Calu3 (cell line): Measurements from ENCODE around the gene NOS1. TPM values are rescaled to one million over a fixed set of nuclear protein-coding genes. Genes with fewer than 3 reads are reported as not detected.

ENCODE experiments used
- BruUV-seq: library from RNA; stranded (reverse); fragments of 400-500 nt; replicated peaks from 2 replicates; lab custom pipeline; 2021; lab: Mats Ljungman, UMichigan
- CTCF ChIA-PET: fragments of 300-600 bp; sonication (Branson Sonifier 250); formaldehyde crosslinking; loops from one replicate; lab custom pipeline; 2022; ENCODE audit warnings: antibody characterized with exemption; lab: Charles Lee
- DNase-seq: peaks from one replicate; pipeline ENCODE4 v3.0.0; 2022
- H3K27ac Mint-ChIP-seq: one replicate; pipeline ENCODE4 v1.8.0; 2022; ENCODE audit warnings: mixed read lengths; ENCODE audit not compliant: unreplicated experiment
- H3K27me3 Mint-ChIP-seq: one replicate; pipeline ENCODE4 v1.8.0; 2022; ENCODE audit warnings: mixed read lengths; ENCODE audit not compliant: unreplicated experiment
- H3K36me3 Mint-ChIP-seq: one replicate; pipeline ENCODE4 v1.8.0; 2022; ENCODE audit warnings: mild to moderate bottlenecking, moderate library complexity, mixed read lengths; ENCODE audit not compliant: insufficient read depth, unreplicated experiment
- H3K4me1 Mint-ChIP-seq: one replicate; pipeline ENCODE4 v1.8.0; 2022; ENCODE audit warnings: mild to moderate bottlenecking, low read depth, mixed read lengths; ENCODE audit not compliant: unreplicated experiment
- H3K4me3 Mint-ChIP-seq: one replicate; pipeline ENCODE4 v1.8.0; 2022; ENCODE audit warnings: mild to moderate bottlenecking, low read depth, moderate library complexity, mixed read lengths; ENCODE audit not compliant: unreplicated experiment
- H3K9me3 Mint-ChIP-seq: one replicate; pipeline ENCODE4 v1.8.0; 2022; ENCODE audit warnings: low read depth, mixed read lengths; ENCODE audit not compliant: unreplicated experiment
- intact Hi-C: fragments of 100-400 bp; cut with micrococcal nuclease; formaldehyde crosslinking; loops from one replicate; pipeline ENCODE4 v1.10.0; 2022; ENCODE audit not compliant: unreplicated experiment
- total RNA-seq: library from RNA; stranded (reverse); gene quantifications from 2 replicates; pipeline ENCODE4 v1.2.3, GENCODE V29; 2022
- TF ChIP-seq, protein P1 (sequence below): fragments of 200-600 bp; IDR thresholded peaks from one replicate; pipeline ENCODE4 v1.8.0; 2022; ENCODE audit warnings: antibody characterized with exemption; ENCODE audit not compliant: unreplicated experiment

Gene NOS1
- total RNA-seq, 1 experiment from 2014 or later, result not detected

DNA sequence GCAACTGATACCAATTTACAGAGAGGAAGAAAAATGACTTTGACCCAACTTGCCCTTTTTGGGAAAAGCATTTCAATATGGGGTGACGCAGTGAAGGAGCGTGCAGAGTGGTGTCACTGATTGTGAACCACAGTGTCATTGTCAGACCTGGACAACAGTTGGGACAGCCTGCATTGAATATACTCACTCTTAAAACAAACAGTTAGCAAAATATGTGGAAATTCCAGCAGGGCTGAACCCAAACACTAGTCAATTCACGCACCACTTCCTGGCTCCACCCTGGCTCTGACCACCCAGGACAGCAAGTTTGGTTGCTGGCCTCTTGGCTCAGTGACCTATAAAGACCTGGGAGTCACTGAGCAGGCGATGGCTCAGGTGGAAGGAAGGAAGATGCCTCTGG, 61.3 kb downstream of the NOS1 start:
- Mint-ChIP-seq H3K36me3 (no peaks in the 10 kb centered on the region), H3K4me1 (peaks cover 8% of the 10 kb centered on the region), H3K9me3 (no peaks in the 10 kb centered on the region), H3K27me3 (peaks cover 29% of the 10 kb centered on the region), H3K4me3 (no peak overlapping the region), H3K27ac (no peak overlapping the region)
- TF ChIP-seq, protein P1, sequence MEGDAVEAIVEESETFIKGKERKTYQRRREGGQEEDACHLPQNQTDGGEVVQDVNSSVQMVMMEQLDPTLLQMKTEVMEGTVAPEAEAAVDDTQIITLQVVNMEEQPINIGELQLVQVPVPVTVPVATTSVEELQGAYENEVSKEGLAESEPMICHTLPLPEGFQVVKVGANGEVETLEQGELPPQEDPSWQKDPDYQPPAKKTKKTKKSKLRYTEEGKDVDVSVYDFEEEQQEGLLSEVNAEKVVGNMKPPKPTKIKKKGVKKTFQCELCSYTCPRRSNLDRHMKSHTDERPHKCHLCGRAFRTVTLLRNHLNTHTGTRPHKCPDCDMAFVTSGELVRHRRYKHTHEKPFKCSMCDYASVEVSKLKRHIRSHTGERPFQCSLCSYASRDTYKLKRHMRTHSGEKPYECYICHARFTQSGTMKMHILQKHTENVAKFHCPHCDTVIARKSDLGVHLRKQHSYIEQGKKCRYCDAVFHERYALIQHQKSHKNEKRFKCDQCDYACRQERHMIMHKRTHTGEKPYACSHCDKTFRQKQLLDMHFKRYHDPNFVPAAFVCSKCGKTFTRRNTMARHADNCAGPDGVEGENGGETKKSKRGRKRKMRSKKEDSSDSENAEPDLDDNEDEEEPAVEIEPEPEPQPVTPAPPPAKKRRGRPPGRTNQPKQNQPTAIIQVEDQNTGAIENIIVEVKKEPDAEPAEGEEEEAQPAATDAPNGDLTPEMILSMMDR, result no peak
- BruUV-seq, result no TSS peak
- intact Hi-C loops, result no loop called here
- DNase-seq, result no peak
- CTCF ChIA-PET, result interaction anchor here (0.5 to 0.6 kb wide), 2 partner anchors 133 to 525 kb away, joined by 3 read pairs; no protein-coding TSS in a partner anchor

DNA sequence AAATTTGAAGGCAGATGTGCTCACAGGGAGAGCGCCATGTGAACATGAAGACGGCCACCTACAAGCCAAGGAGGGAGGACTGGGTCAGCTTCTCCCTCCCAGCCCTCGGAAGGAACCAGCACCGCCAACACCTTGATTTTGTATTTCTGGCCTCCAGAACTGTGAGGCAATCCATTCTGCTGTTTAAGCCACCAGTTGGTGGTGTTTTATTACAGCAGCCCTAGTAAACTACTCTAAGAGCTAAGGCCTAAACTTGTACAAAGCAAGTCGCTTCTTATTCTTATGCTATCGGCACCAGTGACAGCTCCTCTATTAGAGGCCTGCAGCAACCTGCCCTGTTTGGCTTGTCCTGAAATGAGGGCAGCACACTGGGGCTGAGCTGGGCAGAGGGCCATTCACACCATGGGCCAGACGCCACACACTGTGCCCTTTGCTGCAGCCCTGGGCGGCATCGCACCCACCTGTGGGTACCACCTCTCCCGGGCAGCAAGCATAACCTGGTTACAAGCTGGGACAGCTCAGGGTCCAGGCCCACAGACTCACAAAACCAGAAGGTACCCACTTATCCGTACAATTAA, 62.7 kb downstream of the NOS1 start:
- BruUV-seq, result no TSS peak
- Mint-ChIP-seq H3K9me3 (no peaks in the 10 kb centered on the region), H3K4me1 (peaks cover 8% of the 10 kb centered on the region), H3K27ac (no peak overlapping the region), H3K4me3 (no peak overlapping the region), H3K27me3 (peaks cover 42% of the 10 kb centered on the region), H3K36me3 (no peaks in the 10 kb centered on the region)
- TF ChIP-seq, protein P1, result no peak
- intact Hi-C loops, result no loop called here
- DNase-seq, result no peak
- CTCF ChIA-PET, result no interaction called here

DNA sequence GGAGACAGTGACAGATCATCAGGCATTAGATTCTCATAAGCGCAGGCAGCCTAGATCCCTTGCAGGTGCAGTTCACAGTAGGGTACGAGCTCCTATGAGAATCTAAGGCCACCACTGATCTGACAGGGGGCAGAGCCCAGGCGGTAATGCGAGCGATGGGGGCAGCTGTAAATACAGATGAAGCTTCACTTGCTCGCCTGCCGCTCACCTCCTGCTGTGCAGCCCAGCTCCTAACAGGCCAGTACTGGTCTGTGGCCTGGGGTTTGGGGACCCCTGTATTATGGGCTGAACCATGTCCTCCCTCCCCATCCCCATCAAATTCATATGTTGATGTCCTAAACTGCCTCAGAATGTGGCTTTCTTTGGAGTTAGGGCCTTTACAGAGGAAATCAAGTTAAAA, 63.2 kb downstream of the NOS1 start:
- TF ChIP-seq, protein P1, result no peak
- Mint-ChIP-seq H3K36me3 (no peaks in the 10 kb centered on the region), H3K4me1 (peaks cover 8% of the 10 kb centered on the region), H3K4me3 (no peak overlapping the region), H3K27me3 (peaks cover 48% of the 10 kb centered on the region), H3K27ac (no peak overlapping the region), H3K9me3 (no peaks in the 10 kb centered on the region)
- intact Hi-C loops, result no loop called here
- BruUV-seq, result no TSS peak
- no peak for DNase-seq
- CTCF ChIA-PET, result no interaction called here

DNA sequence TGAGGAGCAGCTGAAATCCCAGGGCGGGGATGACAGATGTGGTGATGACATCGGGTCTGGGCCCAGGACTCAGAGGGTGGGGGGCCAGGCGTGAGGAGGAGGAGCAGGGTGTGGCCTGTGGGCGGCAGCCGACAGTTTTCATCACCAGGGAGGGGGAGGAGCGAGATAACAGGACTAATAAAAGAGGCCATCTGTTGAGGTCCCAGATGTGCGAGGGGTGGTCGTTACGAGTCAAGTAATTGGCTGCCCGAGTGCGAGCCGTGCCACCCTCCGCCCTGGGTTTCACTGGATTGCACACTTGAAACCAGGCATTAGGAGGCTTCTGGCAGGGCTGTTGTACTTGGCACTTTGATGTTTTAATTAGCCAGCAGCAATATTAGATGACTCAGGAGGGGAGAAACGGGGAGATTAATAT, 67.2 kb downstream of the NOS1 start:
- H3K4me1 Mint-ChIP-seq, result no peaks in the 10 kb centered on the region
- intact Hi-C loops, result no loop called here
- CTCF ChIA-PET, result no interaction called here
- no peaks in the 10 kb centered on the region for H3K36me3 Mint-ChIP-seq
- no peak for DNase-seq
- H3K9me3 Mint-ChIP-seq, result no peaks in the 10 kb centered on the region
- H3K27ac Mint-ChIP-seq, result no peak overlapping the region
- H3K27me3 Mint-ChIP-seq, result peaks cover 65% of the 10 kb centered on the region
- H3K4me3 Mint-ChIP-seq, result no peak overlapping the region
- BruUV-seq, result no TSS peak
- TF ChIP-seq, protein P1, result no peak
